ENCODE measurements around the gene LMAN1L.

Gene LMAN1L

GRCh38 chr15:74770211-74770903 is 42.3 kb upstream of the LMAN1L start:
- no peak for TF ChIP-seq CTCF (IDR thresholded peaks at IDR 0.05; ENCODE audit: low read depth, low read length)
- no peak overlapping the region for H3K4me3 ChIP-seq (ENCODE audit: low read depth, low read length)

GRCh38 chr15:74773329-74773728 is 39.3 kb upstream of the LMAN1L start:
- no peak for TF ChIP-seq CTCF (IDR thresholded peaks at IDR 0.05; ENCODE audit: low read depth, low read length)
- H3K4me3 ChIP-seq (ENCODE audit: low read depth, low read length): no peak overlapping the region

GRCh38 chr15:74773731-74774252 is 38.8 kb upstream of the LMAN1L start:
- H3K4me3 ChIP-seq (ENCODE audit: low read depth, low read length): no peak overlapping the region
- no peak for TF ChIP-seq CTCF (IDR thresholded peaks at IDR 0.05; ENCODE audit: low read depth, low read length)

GRCh38 chr15:74775132-74775562 is 37.5 kb upstream of the LMAN1L start:
- H3K4me3 ChIP-seq (ENCODE audit: low read depth, low read length): no peak overlapping the region
- no peak for TF ChIP-seq CTCF (IDR thresholded peaks at IDR 0.05; ENCODE audit: low read depth, low read length)

- no peak overlapping the region for H3K4me3 ChIP-seq (ENCODE audit: low read depth, low read length)
- no peak for TF ChIP-seq CTCF (IDR thresholded peaks at IDR 0.05; ENCODE audit: low read depth, low read length)
These were observed 36.7 kb upstream of the LMAN1L start for GRCh38 chr15:74775894-74776293.

- H3K4me3 ChIP-seq (ENCODE audit: low read depth, low read length): no peak overlapping the region
These were observed 35.5 kb upstream of the LMAN1L start for GRCh38 chr15:74776821-74777768.

More at GRCh38 chr15:74776821-74777768, 35.5 kb upstream of the LMAN1L start:
- no peak for TF ChIP-seq CTCF (IDR thresholded peaks at IDR 0.05; ENCODE audit: low read depth, low read length)
